Tibial nerve (tissue), 4 donors: ENCODE measurements around the gene WDR88.

Experiments used
- EP300 ChIP-seq, 2 donors: sonication (generic); formaldehyde crosslinking; IDR thresholded peaks; one replicate each; pipeline ENCODE4 v1.6.1; 2017; ENCODE audit warnings: antibody characterized with exemption in 2 of 2, mild to moderate bottlenecking in 1 of 2
- POLR2A ChIP-seq, 2 donors: fragments of 450-650 bp; IDR thresholded peaks; one replicate each; pipeline ENCODE4 v1.6.1; 2017; ENCODE audit warnings: antibody characterized with exemption in 2 of 2, mild to moderate bottlenecking in 2 of 2, moderate library complexity in 2 of 2
- TF ChIP-seq, protein P1 (sequence below), 5 experiments: fragments of 200-600 bp in 3 of 5; fragments of 450-650 bp in 2 of 5; sonication (generic) in 3 of 5; IDR thresholded peaks; one replicate each; pipeline ENCODE4 v1.5.1; 2016 to 2019; ENCODE audit warnings: antibody characterized with exemption in 5 of 5, mild to moderate bottlenecking in 3 of 5, moderate library complexity in 2 of 5

DNA sequence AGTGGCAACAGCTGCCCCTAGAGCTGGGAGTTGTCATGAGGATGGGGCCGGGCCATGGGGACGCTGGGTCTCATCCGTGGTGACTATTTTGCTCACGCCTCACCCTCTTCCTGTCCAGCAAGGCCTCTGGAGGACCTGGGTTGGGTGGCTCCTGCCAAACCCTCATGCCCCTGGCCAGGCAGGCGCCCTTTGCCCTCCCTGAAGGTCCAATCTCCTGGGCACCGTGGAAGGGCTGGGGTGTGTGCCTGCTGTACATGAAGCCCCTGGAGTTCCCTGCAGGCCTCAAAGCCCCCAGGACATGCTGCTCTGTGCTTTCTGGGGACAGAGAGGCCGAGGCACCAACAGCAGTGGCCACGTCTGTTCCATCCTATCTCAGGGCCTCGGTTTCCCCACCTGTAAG lies 76.0 kb downstream of the WDR88 start:
- TF ChIP-seq POLR2A (IDR thresholded peaks at IDR 0.05) (no peak), EP300 (IDR thresholded peaks at IDR 0.05) (no peak)
- TF ChIP-seq, protein P1, sequence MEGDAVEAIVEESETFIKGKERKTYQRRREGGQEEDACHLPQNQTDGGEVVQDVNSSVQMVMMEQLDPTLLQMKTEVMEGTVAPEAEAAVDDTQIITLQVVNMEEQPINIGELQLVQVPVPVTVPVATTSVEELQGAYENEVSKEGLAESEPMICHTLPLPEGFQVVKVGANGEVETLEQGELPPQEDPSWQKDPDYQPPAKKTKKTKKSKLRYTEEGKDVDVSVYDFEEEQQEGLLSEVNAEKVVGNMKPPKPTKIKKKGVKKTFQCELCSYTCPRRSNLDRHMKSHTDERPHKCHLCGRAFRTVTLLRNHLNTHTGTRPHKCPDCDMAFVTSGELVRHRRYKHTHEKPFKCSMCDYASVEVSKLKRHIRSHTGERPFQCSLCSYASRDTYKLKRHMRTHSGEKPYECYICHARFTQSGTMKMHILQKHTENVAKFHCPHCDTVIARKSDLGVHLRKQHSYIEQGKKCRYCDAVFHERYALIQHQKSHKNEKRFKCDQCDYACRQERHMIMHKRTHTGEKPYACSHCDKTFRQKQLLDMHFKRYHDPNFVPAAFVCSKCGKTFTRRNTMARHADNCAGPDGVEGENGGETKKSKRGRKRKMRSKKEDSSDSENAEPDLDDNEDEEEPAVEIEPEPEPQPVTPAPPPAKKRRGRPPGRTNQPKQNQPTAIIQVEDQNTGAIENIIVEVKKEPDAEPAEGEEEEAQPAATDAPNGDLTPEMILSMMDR (IDR thresholded peaks at IDR 0.05): no peak
